NCI-H1417 (cell line): ENCODE data around the gene COL1A1.
A peak's percentile ranks its signal among the peaks of the same experiment; 100 is the strongest.

Experiments
- DNase-seq, 3 experiments: peaks; one replicate each; lab custom pipeline; 2025; lab: John Stamatoyannopoulos, UW

COL1A1 gene

DNA sequence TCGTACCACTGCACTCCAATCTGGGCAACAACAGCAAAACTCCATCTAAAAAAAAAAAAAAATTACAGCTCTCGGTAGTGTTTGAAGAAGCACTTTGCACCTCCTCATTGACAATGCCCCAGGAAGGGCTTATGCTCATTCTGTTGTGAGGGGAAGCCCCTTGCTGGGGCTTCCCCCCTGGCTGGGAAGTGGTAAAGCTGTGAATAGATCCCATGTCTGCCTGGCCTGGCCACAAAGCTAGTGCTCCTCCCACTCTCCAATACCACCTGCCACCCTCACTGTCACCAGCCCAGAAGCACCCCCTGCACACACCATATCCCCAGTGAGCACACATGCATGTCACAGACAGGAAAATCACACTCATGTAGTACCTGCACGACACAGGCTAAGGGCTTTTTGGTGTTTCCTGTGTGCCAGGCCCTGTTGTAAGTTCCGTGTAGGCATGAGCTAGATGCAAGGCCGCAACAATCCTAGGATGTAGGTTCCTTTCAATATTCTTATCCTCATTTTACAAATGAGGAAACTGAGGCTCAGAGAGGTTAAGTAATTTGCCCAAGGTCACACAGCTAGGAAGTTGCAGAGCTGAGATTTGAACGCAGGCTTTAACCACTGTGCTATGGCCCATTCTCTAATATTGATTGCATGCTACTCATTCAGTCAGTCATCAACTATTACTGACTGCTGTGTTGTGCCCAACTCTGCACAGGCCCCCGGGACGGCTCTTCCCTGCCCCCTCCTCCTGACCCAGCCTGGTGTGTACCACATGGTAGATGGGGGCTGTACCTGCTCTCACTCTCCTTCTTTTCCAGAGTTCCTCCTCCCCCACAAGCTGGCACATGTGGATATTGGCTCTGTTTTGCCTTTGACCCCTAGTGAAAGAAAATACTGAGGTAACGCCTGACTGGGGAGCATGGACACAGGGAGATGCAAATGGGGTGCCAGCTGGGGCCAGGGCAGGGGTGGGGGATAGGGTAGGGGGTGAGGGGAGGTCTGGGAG is 11.9 kb upstream of the COL1A1 start:
- DNase-seq = peak in 1 of 3 experiments; percentile 8

DNA sequence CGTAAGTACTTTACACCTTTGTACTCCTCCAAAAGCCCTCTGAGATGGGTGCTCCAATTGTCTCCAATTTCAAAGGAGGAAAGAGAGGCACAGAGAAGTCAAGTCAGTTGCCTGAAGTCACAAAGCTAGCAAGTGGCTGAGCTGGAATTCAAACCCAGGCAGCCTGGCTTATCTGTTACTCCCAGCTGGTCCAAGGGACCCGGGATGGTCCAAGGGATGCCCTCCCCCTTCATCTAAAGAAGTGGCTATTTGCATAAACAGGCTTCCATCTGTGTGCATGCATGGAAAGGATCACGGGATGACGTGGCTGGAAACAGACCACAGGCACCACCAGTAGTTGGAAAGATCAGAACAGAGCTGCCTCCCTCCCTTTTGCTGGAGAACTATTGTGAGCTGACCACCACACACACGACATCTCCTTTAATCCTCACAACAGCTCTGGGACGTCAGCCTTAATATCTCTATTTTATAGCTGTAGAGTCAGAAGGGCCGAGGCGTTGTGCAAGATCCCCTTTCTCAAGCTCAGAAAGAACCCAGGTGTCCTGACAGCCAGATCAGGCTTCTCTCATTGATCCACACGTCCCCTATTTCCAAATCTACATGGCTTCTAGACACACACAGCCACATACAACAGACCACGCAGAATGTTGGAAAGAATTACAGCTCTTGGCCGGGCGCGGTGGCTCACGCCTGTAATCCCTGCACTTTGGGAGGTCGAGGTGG is 10.9 kb upstream of the COL1A1 start:
- DNase-seq = no peak

DNA sequence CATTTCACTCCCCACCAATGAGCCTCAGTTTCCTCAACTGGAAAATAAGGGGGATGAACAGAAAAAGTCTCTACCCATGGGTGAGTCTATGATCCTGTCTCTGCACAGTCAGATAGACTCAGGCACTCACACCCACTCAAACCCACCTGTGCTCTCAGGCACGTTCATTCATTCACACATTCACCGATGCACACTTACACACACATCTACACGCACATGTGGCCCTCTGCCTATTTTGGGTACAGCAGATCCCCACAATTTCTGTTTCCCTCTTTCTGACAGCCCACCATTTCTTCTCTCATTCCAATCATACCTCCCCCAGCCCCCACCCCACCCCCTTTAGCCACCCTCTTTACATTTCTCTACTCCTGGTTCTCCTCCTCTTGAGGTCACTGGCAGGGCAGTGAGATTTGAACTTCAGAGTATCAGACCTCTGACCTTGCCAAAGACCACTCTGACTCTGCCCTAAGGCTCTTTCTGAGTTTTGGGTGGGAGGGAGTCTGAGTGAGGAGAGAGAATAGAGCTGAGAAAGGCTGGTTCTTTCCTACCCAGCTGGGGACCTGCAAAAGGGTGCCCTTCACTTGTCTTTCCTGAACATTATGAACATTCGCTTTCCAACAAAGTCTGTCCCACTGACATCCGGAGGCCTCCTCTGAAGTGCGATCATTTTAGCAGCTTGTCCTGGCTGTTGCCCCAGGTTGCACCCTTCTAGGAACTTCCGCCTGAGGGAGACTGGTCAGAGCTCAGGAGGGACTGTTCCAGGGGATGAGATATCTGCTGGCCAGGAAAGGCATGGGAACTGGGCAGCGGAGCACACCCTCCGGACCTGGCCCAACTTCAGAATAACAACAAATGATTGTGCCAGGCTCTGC is 10.1 kb upstream of the COL1A1 start:
- DNase-seq = no peak

DNA sequence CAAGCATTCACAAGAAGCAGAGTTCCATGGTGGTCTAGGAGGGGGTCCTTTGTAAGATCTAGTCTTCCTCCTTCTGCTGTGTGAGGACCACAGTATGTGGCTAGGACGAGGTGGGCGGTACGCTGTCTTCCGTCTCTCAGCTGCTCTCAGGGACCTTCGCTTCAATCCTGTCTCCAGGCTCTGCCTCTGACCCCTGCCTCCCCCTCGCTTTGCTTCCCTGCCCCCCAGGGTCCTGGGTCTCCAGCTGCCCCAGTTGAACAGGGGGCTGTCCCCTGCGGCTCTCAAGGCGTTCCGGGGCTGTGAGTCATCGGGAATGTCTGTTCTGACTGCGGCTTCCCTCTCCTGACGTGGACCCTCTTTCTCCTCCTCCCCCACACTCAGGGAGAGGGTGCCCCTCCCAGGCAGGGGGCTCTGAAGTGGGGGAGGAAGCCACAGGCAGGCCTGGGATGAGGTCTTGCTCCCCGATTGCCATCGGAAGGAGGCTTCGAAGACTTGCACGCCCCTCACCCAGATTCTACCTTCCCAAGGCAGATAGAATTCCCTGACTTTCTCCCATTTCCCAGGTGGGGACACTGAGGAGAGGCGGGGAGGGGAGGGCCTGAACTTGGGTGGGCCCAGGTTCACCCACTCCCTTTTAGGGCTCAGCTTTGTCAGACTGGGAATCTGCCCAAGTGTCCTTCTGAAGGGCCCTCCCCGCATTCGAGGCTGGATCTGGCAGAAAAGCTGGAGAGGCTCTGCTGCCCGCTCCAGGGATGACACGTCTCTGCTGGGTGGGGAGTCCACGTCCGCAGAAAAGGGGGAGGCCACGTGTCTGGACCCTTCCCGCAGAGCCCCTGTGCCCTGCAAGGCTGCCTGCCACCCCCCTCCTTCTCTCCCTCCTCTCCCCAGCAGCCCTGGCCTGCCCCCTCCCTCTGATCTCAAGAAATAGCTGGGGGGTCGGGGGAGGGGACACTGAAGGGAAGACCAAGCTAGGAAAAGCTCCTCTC is 9.1 kb upstream of the COL1A1 start:
- DNase-seq = no peak

DNA sequence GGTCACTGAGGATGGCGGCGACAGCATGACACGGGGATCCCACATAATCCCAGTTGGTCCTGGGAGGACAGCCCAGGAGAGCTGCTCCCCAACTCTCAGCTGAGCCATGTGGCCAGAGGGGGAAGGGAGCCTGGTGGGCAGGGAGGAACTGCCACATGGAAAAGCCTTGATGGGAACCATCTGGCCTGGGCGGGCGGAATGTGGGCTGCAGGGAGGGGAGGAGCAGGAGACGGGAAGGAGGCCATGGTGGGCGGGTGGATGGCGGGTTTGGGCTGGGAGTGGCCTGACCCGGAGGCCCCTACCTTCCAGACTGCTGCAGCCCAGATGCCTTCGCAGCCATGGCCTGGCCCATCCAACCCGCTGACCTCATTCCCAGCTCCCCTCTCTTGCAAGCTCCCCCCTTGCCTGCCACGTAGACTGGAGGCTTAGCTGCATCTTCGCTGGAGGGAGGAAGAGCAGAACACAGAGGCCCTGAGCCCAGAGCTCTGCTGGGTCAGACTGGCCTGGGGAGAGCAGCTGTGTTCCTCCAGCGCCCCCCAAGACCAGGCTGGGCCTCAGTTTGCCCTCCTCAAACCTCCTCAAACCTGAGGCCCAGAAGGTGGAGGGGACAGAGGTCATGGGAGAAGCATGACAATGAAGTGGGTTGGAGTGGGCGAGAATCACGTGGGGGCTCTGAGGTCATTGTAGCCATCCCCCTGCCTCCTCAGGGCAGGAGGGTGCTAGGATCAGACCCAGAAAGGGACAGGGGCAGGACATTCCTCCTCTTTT is 8.2 kb upstream of the COL1A1 start:
- DNase-seq = no peak

DNA sequence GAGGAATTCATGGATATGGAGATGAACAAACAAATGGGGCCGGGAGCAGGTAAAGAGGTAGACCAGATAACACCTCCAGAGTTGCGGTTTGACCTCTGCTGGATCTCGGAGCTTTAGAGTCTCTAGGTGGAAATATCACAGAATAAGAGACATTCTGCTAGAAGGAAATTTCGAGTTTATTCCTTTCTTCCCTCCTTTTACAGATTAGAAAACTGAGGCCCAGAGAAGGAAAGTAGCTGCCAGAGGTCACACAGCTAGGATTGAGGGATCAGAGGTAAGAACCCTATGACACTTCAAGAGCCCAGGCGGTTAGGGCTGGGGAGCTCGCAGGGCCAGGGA is 7.7 kb upstream of the COL1A1 start:
- no peak for DNase-seq

DNA sequence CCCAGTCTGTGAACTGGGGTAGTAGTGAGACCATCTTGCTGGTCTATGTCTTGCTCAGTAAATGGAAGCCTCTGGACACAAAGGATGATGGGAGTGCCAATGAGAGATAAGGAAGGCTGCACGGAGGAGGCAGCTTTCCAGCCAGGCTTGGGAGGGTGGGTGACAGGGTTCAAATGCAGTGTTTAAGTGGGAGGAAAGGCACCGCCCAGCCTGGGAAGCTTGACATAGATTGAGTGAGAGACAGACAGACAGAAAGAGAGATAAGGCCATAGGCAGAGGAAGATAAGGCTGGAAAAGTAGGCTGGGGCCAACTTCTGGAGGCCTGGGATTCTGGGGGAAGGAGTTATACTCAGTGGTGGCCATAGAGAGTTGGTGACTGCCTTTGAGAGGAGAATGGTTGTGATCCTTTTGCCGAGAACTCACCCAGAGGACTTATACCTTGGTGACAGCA is 7.2 kb upstream of the COL1A1 start:
- no peak for DNase-seq

DNA sequence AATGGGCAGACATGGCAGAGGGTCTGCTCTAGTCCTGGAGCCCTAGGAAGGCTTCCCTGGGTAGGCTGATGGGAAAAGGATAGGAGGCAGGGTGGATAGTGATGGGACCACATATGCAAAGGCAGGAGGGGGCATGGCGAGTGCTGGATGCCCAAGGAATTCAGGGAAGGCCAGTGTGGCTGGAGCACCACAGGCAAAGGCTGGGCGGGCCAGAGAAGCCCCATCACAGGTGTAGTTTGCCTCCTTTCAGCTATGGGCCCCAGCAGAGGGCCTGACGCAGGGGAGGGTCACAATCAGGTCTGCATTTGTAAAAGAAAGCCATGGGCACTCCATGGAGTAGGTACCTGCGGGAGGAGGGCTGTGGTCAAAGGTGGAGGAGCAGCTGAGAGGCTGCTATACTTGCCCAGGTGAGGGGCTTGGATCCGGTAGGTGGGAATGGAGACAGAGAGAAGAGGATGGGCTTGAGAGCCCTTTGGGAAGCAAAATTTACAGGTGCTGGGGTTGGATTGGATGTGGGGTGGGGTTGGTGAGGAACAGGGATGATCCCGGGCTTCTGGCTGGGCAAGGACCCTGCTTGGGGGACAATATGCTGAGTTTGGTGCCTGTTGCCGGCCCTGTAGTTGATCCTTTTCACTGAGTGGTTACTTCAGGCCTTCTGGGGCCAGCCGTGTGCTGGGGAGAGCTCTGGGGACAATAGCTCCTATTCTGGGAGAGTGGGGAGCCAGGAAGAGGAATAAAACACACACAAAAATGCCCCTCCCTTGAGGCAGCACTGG is 6.5 kb upstream of the COL1A1 start:
- DNase-seq = no peak

DNA sequence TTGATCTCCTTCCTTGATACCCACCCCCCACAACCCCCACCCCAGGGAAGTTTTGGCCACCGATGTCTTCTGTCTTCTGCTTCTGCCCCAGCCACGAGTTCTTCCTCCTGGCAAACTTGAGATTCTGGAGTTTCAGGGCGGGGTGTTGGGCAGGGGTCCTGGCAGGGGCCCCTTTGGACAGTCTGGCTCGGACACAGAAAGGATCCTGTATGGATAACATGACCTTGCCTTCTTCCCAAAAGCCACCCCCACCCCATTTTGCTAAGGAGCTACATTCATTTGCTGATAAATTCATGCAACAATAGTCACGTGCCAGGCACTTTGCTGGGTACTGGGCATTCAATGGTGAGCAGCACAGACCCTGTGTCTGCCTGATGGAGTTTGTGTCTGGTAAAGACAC is 5.9 kb upstream of the COL1A1 start:
- DNase-seq = no peak

DNA sequence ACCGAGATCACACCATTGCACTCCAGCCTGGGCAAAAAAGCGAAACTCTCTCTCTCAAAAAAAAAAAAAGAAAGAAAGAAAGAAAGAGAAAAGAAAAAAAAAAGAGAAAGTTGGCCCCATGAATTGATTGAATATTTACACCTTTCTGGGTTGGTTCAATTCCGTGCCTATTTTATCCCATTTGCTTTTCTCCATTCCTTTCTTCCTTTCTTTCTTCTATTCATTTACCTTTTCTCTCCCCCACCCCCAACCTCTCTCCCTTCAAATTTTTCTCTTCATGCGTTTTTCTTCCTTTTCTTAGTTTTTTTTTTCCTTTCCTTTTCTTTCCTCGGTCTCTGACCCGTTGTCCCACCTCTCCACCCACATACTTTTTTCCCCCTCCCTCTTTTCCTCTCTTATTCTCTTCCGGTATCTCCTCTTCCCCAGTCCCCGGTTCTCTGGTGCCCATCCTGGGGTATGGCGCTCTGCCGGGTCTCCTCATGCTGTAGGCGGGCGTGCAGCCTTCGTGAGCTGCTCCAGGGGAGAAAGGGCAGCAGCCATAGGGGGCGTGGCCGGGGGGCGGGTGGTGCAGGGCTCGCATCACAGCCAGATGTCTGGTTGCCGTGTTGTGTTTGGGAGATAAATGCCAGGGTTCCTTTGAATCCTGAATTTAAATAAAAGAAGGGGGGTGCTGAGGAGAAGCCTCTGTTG is 5.3 kb upstream of the COL1A1 start:
- peak in 2 of 3 experiments; percentile 7 to 40 for DNase-seq

DNA sequence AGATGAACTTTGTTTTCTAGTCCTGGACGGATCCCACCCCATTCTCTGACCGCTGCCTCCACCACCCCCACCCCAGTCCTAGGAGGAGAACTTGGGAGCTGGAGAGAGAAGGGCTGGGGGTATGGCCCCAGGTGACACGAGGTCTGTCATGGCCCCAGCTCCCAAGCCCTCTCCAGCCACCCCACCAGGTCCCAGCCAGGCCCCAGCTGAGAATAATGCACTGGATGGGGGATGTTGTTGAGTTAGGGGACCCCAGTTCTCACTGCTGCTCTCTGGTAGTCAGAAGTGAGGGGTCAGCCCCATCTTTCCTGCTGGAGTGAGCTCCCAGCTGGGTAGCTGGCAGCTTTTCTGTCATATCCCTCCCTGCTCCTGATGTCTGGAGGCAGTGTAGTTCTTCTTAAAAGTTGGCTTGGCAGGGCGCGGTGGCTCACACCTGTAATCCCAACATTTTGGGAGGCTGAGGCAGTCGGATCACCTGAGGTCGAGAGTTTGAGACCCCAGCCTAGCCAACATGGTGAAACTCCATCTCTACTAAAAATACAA is 4.6 kb upstream of the COL1A1 start:
- DNase-seq = no peak

DNA sequence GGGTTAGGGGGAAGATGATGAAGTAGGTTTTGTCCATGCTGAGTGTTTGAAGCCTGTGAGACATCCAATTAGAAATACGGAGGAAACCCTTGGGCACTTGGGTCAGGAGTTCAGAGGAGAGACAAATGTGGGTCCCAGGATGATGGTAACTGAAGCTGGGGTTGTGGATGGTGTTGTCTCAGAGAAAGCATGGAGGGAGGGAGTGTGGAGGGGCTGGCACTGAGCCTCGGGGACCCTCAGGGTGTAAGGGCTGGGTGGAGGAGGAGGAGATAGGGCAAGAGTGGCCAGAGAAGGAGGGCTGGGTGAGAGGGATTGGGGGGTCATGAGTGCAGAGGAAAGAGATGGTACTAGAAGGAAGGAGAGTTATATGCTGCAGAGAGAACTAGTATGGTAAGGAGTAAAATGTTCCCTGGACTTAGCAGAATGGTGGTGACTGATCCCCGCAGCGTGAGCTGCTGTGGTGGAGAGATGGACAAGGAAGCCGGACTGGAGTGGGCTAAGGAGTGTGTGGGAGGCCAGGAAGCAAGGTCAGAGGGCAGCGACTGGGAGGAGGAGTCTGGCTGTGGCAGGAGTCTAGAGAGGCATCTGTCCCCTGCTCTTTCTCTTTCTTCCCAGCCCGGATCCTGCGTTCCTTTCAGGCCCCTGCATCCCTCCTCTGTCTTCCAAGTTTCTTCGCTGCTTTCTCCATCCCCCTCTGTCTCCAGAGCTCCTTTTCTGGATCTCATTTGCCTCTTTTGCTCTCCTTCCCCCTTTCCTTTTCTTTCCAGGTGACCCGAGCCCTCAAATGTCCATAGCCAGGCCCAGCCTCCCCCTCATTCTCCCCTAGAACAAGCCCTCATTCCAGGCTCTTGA is 3.9 kb upstream of the COL1A1 start:
- no peak for DNase-seq

DNA sequence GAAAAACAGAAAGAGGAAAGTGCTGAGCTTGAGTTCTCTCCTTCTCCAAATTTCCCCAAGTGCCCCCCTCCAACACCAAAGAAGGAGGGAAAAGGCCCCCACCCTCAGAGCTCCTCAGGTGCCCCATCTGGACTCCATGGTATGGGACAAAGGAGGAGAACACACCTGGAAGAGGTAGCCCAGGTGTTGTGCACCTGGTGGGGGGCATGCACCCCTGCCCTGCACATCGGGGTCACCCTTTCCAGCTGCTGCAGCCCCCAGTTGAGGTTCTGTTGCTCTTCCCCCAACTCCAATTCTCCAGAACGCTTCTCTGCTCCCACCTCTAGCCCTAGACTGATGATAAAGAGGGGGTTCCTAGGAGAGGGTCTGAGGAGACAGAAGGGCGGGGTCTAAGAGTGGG is 3.0 kb upstream of the COL1A1 start:
- DNase-seq = no peak

DNA sequence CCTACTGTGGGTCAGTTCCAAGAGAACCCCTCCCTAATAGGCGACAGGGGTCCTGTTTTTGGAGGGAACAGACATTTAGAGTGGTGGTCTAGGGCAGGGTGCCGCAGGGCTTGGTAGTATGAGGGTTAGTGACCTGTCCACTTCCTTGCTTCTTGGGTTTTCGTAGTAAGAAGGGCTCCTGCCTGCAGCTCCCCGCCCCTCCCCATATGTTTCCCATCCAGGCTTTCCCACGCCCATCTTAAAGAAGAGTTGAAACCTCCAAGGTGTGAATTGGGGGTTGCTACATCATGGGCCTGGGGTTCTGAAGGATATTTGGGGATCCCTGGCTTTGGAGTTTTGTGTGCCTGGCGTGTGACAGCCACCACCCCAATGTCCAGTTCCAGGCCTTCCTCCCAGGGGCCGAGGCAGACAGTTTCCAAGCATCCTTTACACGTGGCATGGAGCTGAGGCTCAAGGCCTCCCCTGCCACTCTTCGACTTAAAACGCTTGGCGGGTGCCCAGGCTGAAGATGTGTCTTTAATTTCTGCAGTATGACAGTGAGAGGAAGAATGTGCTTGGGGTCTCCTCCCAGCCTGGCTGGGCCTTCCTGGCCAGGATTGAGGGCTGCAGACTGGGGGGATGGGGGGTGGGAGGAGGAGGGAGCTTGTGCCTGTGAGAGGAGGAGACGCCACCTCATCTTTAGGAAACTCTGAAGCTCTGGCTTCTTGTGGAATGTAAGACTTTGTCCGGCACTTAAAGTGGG is 2.3 kb upstream of the COL1A1 start:
- DNase-seq = no peak

DNA sequence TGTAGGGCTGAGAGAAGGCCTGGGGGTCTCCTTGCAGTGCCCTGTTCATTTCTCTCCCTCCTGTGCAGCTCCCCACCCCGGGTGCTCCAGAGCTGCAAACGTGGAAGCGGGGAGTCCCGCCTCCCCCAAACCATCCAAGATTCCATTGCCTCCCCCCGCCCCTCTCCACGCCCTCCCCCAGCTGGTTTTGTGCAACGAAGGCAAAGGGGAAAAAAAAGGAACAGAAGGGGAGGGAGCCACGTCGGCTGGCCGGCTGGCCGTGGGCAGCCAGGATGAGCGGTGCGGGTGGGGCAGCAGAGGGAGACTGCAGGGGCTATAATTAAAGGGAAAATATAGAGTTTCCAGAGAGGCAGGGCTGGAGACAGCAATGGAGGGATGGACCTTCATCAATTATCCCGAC is 1.7 kb upstream of the COL1A1 start:
- DNase-seq = peak in 1 of 3 experiments; percentile 3

DNA sequence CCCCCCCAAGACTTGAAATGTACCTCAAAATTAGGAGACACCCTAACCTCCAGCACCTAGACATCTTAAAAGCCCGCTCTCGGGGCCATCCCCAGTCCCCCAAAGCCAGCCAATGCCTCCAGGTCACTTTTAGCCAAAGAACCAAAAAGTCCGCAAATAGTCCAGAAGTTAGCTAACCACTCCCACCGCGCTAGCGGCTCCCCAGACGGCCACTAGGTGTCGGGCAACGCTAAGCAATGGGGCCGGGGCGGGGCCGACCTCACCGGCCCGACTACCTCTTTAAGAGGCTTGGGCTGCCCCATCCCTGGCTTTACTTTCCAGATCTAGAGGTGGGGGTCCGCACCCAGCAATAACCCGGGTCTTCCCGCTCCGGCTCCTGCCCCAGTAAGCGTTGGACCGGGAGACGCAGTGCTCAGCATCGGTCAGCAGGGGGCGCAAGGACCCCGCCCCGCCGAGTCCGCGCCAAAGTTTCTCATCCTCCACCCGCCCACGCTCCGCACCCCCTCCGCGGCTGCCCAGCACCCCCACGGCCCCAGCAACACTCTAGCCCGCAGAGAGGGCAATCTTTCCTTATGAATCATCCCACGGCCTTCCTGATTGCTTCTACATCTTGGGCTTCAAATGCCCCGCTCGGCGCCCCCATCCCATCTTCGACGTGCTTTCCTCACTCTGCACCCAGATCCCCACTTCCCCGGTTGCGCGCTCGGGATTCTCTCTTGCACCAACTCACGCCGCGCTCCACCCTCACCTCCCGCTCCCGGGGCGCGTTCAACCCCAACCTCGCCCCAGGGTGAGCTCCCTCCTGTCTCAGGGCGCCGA is 765 bp downstream of the COL1A1 start:
- peak; percentile 66 to 82 (median 77) for DNase-seq
